ENCODE data around the gene GTSF1L.

DNA sequence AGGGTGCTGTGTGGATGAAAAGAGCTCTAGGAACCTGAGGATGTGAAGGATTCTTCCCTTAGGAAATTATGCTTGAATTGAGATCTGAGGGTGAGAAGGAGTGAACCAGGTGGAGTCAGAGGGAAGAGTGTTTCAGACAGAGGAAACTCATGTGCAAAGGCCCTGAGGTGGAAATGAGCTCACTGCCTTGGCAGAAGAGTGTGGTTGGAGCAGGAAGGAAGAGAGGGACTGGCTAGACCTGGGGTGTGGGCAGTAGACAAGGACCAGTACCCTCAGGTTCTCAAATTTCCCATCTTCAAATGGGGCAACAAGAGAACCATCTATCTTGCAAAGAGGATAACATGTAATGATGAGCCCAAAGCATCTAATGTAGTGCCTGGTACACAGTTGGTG, 24.0 kb upstream of the GTSF1L start:
- TF ChIP-seq ZNF274 (IDR thresholded peaks at IDR 0.05; ENCODE audit: low read depth, low read length) (no peak), YY1 (IDR thresholded peaks at IDR 0.05; ENCODE audit: insufficient read depth, insufficient read length) (no peak), SUZ12 (IDR thresholded peaks at IDR 0.05; ENCODE audit: extremely low read depth, insufficient read depth, insufficient read length) (no peak)
